ENCODE results near the gene CCR3. TPM values are rescaled to one million over a fixed set of nuclear protein-coding genes. Genes with fewer than 3 reads are reported as not detected.

CCR3 gene
- polyA plus RNA-seq, 1 donor (not counting 4 experiments of a cell fraction or from before 2014, with no cell fraction given): 0.16 TPM

DNA sequence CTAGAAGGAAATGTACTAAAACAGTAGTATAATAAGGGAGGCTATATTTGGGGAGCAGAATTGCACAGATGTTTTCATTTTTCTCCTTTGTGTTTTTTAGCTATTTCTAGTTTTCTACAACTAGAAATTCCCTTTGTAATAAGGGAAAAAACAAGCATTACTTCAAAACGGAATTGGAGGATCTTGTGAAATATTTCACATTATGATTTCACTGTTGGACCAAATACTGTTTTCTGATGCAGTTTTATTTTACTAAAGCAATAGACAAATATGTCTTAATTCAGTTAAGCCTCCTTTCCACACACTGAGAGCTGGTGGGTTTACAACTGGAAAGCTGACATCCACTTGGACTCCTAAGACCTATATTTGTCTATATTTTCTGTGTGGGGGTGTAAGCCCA lies 41.5 kb upstream of the CCR3 start:
- no peaks in the 10 kb centered on the region for H3K4me1 ChIP-seq (ENCODE audit: control insufficient read depth, extremely low read depth, insufficient read depth, low read length)
- H3K79me2 ChIP-seq (ENCODE audit: control insufficient read depth, insufficient read depth, low read length): no peaks in the 10 kb centered on the region
- no peak overlapping the region for H2AFZ ChIP-seq (ENCODE audit: control insufficient read depth, low read length)
- H3K27ac ChIP-seq (ENCODE audit: control insufficient read depth, insufficient read depth, low read length): no peak overlapping the region
- H3K36me3 ChIP-seq (ENCODE audit: control insufficient read depth in 2 of 2, extremely low read depth in 1 of 2, insufficient read depth in 2 of 2, low read length in 2 of 2): no peaks in the 10 kb centered on the region
- no peaks in the 10 kb centered on the region for H3K9me3 ChIP-seq (ENCODE audit: control insufficient read depth, low read depth, low read length)
- H3K9me1 ChIP-seq (ENCODE audit: control insufficient read depth, extremely low read depth, insufficient read depth, low read length): no peaks in the 10 kb centered on the region
- DNase-seq (ENCODE audit: low read depth, low spot score): no peak
- TF ChIP-seq, protein P1, sequence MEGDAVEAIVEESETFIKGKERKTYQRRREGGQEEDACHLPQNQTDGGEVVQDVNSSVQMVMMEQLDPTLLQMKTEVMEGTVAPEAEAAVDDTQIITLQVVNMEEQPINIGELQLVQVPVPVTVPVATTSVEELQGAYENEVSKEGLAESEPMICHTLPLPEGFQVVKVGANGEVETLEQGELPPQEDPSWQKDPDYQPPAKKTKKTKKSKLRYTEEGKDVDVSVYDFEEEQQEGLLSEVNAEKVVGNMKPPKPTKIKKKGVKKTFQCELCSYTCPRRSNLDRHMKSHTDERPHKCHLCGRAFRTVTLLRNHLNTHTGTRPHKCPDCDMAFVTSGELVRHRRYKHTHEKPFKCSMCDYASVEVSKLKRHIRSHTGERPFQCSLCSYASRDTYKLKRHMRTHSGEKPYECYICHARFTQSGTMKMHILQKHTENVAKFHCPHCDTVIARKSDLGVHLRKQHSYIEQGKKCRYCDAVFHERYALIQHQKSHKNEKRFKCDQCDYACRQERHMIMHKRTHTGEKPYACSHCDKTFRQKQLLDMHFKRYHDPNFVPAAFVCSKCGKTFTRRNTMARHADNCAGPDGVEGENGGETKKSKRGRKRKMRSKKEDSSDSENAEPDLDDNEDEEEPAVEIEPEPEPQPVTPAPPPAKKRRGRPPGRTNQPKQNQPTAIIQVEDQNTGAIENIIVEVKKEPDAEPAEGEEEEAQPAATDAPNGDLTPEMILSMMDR (optimal IDR thresholded peaks at IDR 0.05 in 1 of 3, IDR thresholded peaks at IDR 0.05 in 1 of 3, conservative IDR thresholded peaks at IDR 0.05 in 1 of 3; ENCODE audit: extremely low read depth in 1 of 3, insufficient read depth in 2 of 3, low read length in 3 of 3): no peak
- no peak for TF ChIP-seq EZH2 (IDR thresholded peaks at IDR 0.05; ENCODE audit: low read length)
- dilution Hi-C loops (cut with MboI; ENCODE audit: extremely low pct_ligation_motif_present, low sequenced_read_pairs): no loop called here
- no peak for FAIRE-seq
- H3K4me3 ChIP-seq (ENCODE audit: control insufficient read depth in 2 of 3, extremely low read depth in 1 of 3, insufficient read depth in 2 of 3, low read depth in 1 of 3, low read length in 3 of 3): no peak overlapping the region
- peaks cover 3% of the 10 kb centered on the region for H3K27me3 ChIP-seq (ENCODE audit: control insufficient read depth, extremely low read depth, insufficient read depth, low read length)
- no peak overlapping the region for H3K4me2 ChIP-seq (ENCODE audit: control insufficient read depth, extremely low read depth, insufficient read depth, low read depth, low read length)
- no peak overlapping the region for H3K9ac ChIP-seq (ENCODE audit: control insufficient read depth, extremely low read depth, insufficient read depth, low read length)
- H4K20me1 ChIP-seq (ENCODE audit: control insufficient read depth, extremely low read depth, insufficient read depth, low read length): no peaks in the 10 kb centered on the region

DNA sequence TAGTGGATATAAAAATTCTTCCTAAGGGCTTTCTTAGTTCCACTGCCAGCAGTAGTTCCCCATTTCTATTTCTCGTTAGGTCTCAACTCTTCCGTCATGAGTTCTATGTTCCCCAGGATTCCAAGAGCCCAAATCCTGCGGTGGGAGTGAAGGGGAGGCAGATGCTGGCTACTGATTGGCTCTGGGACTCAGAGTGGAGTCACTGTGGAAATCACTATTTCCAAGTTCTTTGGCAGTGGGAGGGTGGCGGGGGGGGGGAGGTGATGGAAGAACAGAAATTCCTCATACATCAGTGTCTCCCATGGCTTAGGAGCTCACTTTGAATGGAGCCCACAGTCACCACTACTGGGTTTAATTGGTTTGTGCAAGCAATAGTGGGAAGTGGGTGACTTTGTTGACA lies 39.7 kb upstream of the CCR3 start:
- H3K9ac ChIP-seq (ENCODE audit: control insufficient read depth, extremely low read depth, insufficient read depth, low read length): no peak overlapping the region
- peaks cover 3% of the 10 kb centered on the region for H3K27me3 ChIP-seq (ENCODE audit: control insufficient read depth, extremely low read depth, insufficient read depth, low read length)
- no peak for FAIRE-seq
- H3K4me3 ChIP-seq (ENCODE audit: control insufficient read depth in 2 of 3, extremely low read depth in 1 of 3, insufficient read depth in 2 of 3, low read depth in 1 of 3, low read length in 3 of 3): no peak overlapping the region
- no peaks in the 10 kb centered on the region for H3K9me3 ChIP-seq (ENCODE audit: control insufficient read depth, low read depth, low read length)
- H3K4me1 ChIP-seq (ENCODE audit: control insufficient read depth, extremely low read depth, insufficient read depth, low read length): no peaks in the 10 kb centered on the region
- H3K79me2 ChIP-seq (ENCODE audit: control insufficient read depth, insufficient read depth, low read length): no peaks in the 10 kb centered on the region
- H2AFZ ChIP-seq (ENCODE audit: control insufficient read depth, low read length): no peak overlapping the region
- H3K9me1 ChIP-seq (ENCODE audit: control insufficient read depth, extremely low read depth, insufficient read depth, low read length): no peaks in the 10 kb centered on the region
- TF ChIP-seq, protein P1 (optimal IDR thresholded peaks at IDR 0.05 in 1 of 3, IDR thresholded peaks at IDR 0.05 in 1 of 3, conservative IDR thresholded peaks at IDR 0.05 in 1 of 3; ENCODE audit: extremely low read depth in 1 of 3, insufficient read depth in 2 of 3, low read length in 3 of 3): no peak
- TF ChIP-seq EZH2 (IDR thresholded peaks at IDR 0.05; ENCODE audit: low read length): no peak
- no peak overlapping the region for H3K4me2 ChIP-seq (ENCODE audit: control insufficient read depth, extremely low read depth, insufficient read depth, low read depth, low read length)
- no peaks in the 10 kb centered on the region for H4K20me1 ChIP-seq (ENCODE audit: control insufficient read depth, extremely low read depth, insufficient read depth, low read length)
- H3K36me3 ChIP-seq (ENCODE audit: control insufficient read depth in 2 of 2, extremely low read depth in 1 of 2, insufficient read depth in 2 of 2, low read length in 2 of 2): no peaks in the 10 kb centered on the region
- dilution Hi-C loops (cut with MboI; ENCODE audit: extremely low pct_ligation_motif_present, low sequenced_read_pairs): no loop called here
- no peak for DNase-seq (ENCODE audit: low read depth, low spot score)
- H3K27ac ChIP-seq (ENCODE audit: control insufficient read depth, insufficient read depth, low read length): no peak overlapping the region
